Measurements from ENCODE around the gene NPY4R.
"Not testable (repeated sequence)": the region's sequence is repeated elsewhere in the genome, so short reads cannot be mapped to it uniquely, and the experiment has no call there.

Gene NPY4R, protein sequence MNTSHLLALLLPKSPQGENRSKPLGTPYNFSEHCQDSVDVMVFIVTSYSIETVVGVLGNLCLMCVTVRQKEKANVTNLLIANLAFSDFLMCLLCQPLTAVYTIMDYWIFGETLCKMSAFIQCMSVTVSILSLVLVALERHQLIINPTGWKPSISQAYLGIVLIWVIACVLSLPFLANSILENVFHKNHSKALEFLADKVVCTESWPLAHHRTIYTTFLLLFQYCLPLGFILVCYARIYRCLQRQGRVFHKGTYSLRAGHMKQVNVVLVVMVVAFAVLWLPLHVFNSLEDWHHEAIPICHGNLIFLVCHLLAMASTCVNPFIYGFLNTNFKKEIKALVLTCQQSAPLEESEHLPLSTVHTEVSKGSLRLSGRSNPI

DNA sequence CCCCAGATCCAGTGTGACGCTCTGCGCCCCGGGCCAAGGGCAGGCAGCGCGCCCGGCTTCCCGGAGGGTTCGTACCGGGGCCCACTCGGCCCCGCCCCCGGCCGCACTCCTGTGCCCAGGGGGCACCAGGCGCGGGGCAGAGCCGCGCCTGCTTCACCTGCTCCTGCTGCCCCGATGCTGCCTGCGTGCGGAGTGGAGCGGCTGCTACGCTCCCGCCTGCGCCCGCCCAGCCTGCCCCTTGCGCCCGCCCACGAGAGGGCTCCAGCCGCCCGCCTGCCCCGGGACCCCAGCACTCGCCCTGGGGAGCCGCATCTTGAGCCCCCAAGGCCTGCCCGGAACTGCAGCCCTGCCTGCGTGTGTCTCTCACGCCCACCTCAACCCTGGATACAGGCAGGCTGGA is at the start of gene NPY4R:
NPY4R (minus strand) TSS at position 194 of the 400 bp plus-strand sequence. CDS start 3,323 bp downstream, outside the sequence.
- DNase-seq (ENCODE audit: low spot score): not testable (repeated sequence)

DNA sequence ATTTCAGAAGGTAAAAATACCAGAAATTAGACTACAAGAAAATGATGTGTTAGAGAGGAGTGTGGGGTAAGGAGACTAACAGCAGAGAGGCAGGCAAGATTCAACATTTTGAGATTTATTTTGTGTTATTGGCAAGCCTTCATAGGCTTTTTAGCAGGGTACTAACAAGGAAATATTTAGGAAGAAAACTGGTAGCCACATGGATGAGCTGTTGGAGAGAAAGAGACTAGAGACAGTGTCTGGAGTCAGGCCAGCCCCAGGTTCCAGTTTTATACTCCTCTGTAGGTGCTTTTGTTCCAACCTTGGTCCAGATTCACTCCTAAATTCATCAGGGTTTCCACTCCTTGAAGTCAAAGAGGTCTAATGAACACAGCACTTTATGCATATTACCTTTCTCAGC is 49.6 kb upstream of the NPY4R start:
- DNase-seq (ENCODE audit: low spot score): no peak

DNA sequence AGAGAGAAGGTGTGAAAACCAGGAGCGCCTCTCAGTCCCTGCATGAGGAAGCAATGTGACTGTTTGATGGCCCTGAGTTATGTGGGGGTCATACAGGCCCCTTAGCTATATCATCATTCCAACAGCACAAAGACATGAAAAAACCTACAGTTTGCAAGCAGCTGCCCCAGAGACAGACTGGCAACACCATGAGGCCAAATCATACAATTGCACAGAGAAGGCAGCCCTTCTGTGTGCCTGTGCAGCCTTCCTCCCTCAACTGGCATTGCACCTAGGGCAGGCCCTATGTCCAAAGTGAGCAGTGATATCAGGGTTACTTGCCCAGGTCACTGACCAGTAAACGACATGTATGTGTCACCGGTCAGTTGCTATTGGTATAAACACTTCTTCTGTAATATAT is 49.1 kb upstream of the NPY4R start:
- DNase-seq (ENCODE audit: low spot score): no peak

DNA sequence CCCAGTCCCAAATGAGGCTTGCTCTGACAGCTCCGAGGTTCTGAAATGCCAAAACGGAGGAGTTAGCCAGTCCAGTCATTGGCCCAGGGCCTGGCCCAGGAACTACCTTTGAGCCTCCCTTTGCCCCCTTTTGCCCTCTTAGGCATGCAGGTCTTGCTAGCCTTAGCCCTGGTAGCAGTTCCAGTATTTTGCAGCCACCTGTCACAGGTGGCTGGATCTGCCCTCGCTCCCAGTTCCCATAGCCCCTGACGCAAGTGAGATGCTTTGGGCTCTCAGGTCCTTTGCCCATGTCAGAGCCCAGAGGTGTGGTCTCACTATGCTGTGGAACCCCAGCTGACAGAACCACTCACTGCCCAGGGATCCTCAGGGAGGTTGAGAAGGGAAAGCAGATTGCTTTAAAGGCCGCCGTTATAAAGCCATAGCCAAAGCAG is 48.7 kb upstream of the NPY4R start:
- no peak for DNase-seq (ENCODE audit: low spot score)

DNA sequence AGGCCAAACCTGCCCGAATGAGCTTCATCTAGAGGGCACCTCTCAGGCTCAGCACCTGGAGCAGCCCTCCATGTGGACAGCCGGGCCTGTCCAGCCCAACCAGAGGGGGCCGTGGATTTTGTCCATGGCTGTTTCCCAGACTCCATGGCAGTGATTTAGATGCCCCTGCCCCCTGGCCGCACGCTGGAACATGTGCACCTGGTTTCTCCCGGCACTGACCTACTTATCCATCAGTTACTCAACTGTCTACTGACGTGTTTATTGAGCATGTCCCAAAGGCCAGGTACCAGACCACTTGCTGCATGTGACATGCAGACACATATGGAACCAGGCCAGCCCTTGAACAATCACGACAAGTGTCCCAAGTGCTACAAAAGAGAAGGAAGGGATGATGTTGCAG is 47.6 kb upstream of the NPY4R start:
- not testable (repeated sequence) for DNase-seq (ENCODE audit: low spot score)

DNA sequence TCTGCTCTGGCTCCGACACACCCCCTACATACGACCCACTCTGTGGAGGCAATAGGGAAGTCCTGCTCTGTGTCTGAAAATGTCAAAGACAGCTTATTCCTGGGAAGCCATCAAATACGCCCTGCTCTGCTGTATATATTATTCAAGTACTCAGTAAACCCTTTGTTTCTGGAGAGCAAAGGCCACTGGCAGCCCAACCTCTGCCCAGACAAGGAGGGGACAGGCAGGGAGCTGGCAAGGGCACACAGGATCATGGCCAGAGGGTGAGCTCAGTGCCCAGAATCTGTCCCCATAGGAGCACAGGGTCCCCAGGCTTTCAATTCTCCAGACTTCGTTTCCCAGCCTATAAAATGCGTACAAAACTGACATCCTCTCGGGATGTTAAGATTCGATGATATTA is 47.0 kb upstream of the NPY4R start:
- DNase-seq (ENCODE audit: low spot score): not testable (repeated sequence)

DNA sequence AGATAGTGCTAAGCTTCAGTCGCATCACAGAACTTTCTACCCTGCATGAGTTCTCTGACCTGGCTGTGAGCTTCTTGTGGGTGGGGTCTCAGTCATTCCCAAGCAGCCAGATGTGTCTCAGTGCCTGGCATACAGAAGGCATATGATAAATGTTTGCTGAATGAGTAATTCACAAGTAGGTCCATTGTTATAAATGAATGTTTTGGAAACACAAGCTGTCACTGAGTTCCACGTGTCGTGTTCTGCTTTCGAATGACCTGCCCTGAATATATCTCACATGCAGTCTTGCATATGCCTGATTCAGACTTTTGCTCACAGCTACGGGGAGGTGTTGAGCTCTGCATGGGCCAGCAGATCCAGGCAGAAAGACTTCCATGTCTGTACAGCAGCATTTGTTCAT is 46.2 kb upstream of the NPY4R start:
- DNase-seq (ENCODE audit: low spot score): not testable (repeated sequence)

DNA sequence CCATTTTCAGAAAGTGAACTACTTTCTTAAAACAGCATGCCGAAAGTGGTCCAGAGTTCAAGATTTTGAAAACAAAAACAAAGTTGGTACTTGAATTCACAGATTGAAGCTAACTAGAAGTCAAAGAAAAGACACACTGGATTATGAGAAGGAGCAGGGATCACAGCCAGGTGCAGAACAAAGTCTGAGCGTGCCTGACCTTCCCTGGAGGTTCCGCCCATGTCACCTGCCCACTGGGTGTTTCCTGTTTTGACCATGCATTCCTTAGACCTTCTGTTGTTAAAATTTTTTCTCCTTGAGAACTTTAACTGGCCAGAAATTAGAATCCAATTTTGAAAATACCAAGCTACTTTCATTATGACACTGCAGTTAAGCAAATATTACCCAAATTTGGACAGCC is 34.2 kb upstream of the NPY4R start:
- DNase-seq (ENCODE audit: low spot score): not testable (repeated sequence)

DNA sequence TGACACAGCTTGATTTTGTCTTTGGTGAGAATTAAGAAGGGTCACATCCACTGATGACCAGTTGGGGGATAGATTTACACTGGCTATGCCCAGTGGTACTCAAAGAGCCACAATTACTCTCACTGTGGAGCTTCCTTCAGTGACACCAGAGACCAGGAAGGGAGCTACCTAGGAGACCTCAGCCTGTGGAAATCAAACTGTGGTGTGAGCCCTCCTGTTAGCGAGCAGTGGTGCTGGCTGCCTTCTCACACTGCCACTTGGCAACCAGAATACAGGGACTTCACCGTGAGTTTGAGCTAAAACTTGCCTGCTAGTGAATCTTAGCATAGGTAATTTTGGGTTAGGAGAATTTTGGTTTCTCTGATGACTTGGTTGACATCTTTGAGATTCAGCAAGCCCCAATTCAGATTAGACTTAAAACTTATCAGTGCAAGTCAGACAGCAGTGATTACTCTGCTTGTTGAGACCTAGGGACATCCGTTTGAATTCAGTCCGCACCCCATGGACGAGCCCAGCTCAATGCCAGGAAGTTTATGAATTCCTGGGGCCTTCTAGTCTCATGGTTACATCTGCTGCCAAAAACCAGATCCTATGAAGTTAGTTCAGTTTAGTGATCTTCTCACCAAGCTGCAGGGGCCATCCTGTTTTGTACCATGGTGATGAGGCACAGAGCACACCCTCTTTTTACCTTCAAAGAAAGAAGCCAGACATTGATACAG is 33.4 kb upstream of the NPY4R start:
- not testable (repeated sequence) for DNase-seq (ENCODE audit: low spot score)

DNA sequence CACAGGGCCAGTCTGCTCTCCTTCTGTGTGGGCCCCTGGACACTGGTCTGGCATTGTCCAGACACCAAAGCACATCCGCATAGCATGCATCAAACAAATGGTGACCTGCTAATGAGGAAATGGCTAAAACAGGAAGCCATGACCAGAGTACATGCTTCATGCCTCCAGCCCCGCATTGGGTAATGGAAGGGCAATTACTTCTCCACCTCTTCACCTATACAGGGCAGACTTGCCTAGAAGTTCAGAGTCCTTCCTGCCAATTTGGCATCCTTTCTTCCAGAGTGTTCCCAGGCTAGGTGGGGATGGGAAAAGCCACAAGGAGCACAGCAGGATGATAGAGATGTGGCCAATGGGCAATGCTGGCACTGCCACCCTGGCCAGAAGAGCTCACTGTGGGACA is 32.1 kb upstream of the NPY4R start:
- DNase-seq (ENCODE audit: low spot score): not testable (repeated sequence)

DNA sequence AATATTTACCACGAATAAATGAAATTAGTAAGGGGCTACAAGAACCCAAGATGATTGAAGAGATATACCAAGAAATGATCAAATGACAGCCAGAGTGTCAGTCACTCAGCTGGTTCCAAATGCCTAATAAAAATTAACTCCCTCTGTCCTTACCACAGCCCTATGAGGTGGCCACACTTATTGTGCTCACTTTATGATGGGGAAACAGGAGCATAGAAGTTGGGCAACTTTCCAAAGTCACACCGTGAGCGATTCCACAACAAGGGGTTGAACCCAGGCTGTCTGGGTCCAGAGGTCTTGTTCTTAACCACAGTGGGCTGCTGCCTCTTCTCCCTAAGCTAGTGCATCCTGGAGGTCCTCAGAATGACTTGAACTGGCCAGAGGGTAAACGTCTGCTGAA is 31.6 kb upstream of the NPY4R start:
- DNase-seq (ENCODE audit: low spot score): not testable (repeated sequence)

DNA sequence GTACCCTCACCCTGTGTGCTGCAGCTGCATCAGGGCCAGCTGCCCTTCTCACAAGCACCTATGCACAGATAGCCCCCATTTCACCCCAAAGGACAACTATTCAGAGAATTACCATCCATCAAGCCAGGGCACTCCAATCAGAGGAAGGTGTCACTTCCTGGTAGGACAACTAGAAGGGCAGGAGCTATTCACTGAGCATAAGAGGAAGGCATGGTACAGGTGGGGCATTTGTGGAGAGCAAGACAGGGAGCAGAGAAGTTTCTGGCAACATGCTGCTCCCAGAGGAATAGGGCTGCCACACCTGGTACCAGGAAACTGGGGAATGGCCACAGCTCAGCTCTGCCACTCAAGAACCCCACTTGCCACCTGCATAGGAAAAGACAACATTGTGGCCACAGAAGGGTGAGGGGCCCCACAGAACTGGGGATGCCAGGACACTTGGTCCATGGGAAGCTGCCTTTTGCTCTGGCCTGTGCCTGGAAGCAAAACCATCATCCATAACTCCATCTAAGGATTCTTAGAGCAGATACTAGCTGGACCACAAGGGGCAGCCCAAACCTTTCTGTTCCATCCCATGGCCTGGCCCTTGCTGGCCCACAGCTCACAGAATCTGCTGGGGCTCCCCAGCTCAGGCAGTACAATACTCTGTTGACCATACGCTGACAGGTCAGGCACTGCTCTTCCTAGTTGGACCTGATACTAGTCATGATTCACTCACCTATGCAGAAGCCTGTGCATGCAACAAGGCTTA is 25.8 kb upstream of the NPY4R start:
- not testable (repeated sequence) for DNase-seq (ENCODE audit: low spot score)

DNA sequence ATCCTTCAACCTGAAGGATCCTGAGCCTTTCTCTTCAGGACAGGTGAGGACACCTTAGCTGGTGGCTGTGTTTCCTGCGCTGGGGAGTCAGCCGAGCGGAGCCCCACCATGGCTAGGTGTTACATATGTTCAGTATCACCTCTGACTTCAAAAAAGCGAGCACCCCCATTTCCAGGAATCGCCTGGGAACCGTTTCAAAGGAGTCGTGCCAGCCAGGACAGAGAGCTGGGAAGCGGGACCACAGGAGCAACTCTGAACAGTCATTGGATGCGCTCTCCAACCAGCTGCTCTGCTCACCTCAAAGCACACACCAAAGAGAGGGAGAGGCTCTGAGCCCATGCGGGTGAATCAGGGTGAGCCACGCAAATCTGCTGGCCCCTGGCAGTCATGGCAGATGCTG is 24.5 kb upstream of the NPY4R start:
- not testable (repeated sequence) for DNase-seq (ENCODE audit: low spot score)

DNA sequence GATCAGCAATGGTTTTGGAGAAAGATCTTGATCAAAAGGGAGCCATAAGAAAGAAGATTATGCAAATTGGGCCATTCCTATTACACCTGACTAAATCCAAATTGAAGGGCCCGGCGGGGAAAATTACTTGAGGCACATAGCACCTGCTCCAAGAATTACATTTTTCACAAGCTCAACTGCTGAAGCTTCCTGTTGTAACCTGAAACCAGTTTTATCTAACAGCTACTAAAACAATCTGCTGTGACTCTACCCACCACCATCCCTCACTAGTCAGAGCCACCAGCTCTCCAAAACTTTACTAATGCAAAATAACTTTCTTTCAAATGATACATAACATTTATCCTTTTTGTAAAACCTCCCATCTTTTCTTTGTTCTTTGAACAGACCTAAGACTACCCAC is 20.7 kb upstream of the NPY4R start:
- not testable (repeated sequence) for DNase-seq (ENCODE audit: low spot score)

DNA sequence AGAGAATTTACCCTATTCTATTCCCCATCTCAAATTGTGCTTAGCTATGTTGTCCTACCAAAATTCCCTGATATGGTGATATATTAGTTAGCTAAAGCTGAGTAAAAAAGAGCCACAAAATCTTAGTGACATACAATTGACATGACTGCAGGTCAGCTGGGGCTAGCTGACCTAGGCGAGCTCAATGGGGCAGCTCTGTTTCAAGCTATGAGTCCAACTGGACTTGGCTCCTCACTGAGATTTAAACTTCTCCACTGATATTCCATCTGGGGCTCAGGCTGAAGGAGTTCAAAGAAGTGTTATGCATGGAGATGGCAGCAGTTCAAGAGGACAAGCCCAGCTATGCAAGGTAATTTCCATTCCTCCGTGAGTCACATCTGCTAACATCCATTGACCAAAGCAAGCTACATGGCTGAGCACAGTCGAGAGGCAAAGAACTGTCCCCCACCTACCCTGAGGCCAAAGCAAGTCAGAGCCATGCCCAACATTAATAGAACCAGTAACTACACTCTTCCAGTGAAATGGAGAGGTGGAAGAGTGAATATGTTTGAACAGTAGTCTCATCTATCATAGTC is 9.1 kb upstream of the NPY4R start:
- not testable (repeated sequence) for DNase-seq (ENCODE audit: low spot score)

DNA sequence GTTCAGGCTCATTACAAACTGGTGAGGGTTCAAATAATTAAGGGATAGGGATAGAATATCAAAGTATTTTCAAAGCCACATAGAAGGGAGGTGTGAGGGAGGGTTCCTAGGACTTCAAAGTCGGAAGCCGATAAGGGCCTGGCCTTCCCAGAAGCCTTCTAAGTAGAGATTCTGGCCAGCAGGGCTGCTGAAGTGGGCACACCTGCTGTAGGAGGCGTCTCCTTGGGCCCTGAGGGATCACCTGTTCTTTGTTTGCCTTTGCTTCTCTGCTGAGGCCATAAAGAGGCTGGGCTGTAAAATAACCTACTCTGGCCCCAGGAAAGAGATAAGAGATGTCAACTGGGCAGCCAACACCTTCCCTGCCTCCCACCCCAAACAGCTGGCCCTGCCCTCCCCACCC is 8.0 kb upstream of the NPY4R start:
- DNase-seq (ENCODE audit: low spot score): not testable (repeated sequence)

DNA sequence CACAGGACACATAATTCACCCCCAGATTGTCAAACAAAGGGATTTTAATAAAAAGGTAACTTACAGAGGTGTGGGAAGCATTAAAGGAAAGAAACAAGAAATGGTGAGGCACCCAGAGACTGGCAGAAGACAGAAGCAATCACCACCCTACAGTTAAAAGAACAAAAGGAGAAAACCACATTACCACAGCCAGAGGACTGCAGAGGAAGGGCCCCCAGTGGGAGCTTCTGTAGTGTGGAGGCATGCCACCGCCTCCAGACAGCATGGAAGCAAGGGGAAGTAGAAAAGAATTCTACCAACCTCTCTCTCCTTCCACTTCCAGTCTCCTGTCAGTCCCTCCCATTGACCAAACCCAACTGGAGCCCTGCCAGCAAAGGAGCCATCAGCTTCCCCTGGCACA is 4.4 kb upstream of the NPY4R start:
- not testable (repeated sequence) for DNase-seq (ENCODE audit: low spot score)

DNA sequence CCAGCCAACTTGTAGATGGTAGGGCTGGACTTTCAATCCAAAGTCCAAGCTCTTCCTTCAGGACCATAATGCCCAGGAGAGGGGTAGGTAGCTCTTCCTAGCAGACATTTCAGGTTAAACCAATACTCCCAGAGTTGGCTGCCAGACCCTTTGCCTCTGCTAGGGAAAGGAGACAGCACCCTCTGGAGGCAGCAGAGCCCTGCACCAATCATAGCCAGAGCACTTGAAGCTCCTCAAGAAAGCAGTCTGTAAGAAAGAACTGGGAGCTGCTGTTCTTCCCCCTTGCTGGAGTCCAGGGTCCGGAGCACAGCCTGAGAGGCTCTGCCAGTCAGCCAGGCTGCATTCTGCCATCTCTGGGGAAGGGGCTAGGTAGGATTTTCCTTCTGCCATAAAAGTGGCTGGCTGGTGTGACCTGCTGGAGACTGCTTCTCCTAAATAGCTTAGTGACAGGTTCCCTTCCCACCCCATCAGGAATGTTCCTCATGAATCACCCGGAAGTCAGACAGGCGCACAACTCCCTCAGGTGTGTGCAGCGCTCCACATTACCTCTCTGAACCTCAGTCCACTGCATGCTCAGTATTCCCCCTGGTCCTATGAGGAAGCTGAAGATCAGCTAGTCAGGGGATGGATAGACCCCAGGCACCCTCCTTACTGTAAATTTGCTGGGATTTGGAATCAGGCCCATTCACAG is 2.5 kb upstream of the NPY4R start:
- not testable (repeated sequence) for DNase-seq (ENCODE audit: low spot score)

DNA sequence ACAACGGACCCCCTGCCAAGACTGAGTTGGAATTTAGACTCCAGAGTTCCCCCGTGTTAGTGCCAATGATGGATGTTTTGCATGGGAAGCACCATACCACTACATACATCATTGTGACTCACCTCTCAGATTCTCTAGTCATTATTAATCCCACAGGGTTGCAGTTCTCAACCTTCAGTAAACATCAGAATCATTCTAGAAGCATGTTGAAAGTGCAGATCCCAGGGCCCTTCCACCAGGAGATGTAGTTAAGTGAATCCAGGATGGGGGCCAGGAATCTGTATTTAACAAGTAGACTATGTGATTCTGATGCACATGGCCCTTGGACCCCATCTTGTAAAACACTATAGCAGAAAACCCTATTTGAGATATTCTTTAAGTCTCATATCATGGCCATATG is 2.1 kb downstream of the NPY4R start:
- not testable (repeated sequence) for DNase-seq (ENCODE audit: low spot score)

DNA sequence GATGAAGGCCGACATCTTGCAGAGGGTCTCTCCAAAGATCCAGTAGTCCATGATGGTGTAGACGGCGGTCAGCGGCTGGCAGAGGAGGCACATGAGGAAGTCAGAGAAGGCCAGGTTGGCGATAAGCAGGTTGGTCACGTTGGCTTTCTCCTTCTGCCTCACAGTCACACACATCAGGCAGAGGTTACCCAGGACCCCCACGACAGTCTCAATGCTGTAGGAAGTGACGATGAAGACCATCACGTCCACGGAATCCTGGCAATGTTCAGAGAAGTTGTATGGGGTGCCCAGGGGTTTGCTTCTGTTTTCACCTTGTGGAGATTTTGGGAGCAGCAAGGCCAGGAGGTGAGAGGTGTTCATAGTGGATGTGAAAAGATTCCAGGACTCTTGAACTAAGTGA is 3.5 kb downstream of the NPY4R start:
- DNase-seq (ENCODE audit: low spot score): not testable (repeated sequence)

DNA sequence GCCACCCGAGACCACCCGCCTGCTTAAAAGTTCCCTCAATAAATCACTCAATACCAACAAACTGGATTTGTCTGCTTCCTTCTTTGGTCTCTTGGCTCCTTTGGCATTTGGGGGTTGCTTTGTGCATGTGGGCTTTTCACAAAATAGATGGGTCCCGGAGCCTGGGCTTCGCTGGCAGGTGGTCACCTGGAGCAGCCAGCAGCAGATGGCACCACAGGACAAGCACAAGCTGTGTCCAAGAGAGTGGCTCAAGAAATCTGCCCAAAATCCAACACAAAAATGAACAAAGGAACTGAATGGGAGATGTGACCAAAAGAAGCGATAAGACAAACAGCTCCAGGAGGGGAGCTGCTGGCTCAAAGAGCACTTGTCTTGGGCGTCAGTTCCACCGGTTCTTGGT is 6.2 kb downstream of the NPY4R start:
- DNase-seq (ENCODE audit: low spot score): not testable (repeated sequence)

DNA sequence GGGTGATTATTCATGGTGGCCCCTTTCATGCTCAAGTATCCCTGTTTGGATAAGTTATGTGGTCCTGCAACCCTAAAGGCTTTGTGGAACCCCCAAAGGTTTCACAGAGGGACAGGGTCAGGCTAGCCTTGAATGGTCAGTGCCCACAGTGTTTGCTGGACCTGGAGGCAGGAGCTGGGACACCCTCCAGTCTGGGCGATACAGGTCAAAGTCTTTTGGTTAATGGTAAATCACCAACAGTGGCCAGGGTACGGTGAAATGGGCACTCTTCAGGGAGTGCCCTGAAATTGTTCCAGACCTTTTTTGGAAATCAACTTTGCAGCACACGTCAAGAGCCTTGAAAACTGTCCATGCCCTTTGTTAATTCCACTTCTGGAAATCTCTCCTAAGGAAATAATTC is 8.7 kb downstream of the NPY4R start:
- not testable (repeated sequence) for DNase-seq (ENCODE audit: low spot score)
